ENCODE results near the gene PHF24. TPM values are rescaled to one million over a fixed set of nuclear protein-coding genes. Genes with fewer than 3 reads are reported as not detected.
"Not testable (repeated sequence)": the region's sequence is repeated elsewhere in the genome, so short reads cannot be mapped to it uniquely, and the experiment has no call there.

The PHF24 gene
- under 1 TPM in 3 of 4 donors, not detected in 1; 0.09 to 0.57 (median 0.44) TPM for total RNA-seq

GRCh38 chr9:34957492-34958410 lies at the start of gene PHF24:
Gene PHF24, plus strand, starts transcription at chr9:34958285. Its CDS starts 13,014 bp downstream, at chr9:34971299.
- H3K4me3 ChIP-seq = peak within 1 kb of the TSS; percentile 23 to 71 (median 46)
- H3K27ac ChIP-seq = no peak within 1 kb of the TSS
- no peaks in the 10 kb centered on the region for H3K36me3 ChIP-seq
- H3K27me3 ChIP-seq = peaks cover 0 to 75% (median 6%) of the 10 kb centered on the region in 4 donors
- WGBS, 2 donors = 6 to 9% methylated on average over 6 to 8 of the region's 116 CpGs
- TF ChIP-seq POLR2A (IDR thresholded peaks at IDR 0.05) (no peak), CTCF (IDR thresholded peaks at IDR 0.05) (peak in 1 of 6 experiments; percentile 33)
- DNase-seq = no peak
- H3K9me3 ChIP-seq = no peaks in the 10 kb centered on the region
- intact Hi-C loops (cut with DNase I) = no loop called here
- peaks cover 3 to 18% (median 12%) of the 10 kb centered on the region in 3 donors for H3K4me1 ChIP-seq

- H3K9me3 ChIP-seq = peaks cover 0 to 12% (median 0%) of the 10 kb centered on the region in 3 donors
- DNase-seq = no peak
- intact Hi-C loops (cut with DNase I) = no loop called here
- no peak overlapping the region for H3K4me3 ChIP-seq
- H3K27ac ChIP-seq = no peak overlapping the region
- H3K36me3 ChIP-seq = no peaks in the 10 kb centered on the region
- H3K4me1 ChIP-seq = no peaks in the 10 kb centered on the region
- TF ChIP-seq POLR2A (IDR thresholded peaks at IDR 0.05) (no peak), CTCF (IDR thresholded peaks at IDR 0.05) (no peak)
- WGBS, 2 donors = no CpG with 5 or more reads among the region's 4 CpGs
- H3K27me3 ChIP-seq = peaks cover 0 to 25% (median 0%) of the 10 kb centered on the region in 4 donors
These were observed 31.0 kb upstream of the PHF24 start for GRCh38 chr9:34927061-34927460.

- intact Hi-C loops (cut with DNase I) = no loop called here
- WGBS, 2 donors = 89% methylated on average over 1 of the region's 1 CpG
- peaks cover 0 to 25% (median 0%) of the 10 kb centered on the region in 4 donors for H3K27me3 ChIP-seq
- no peak overlapping the region for H3K27ac ChIP-seq
- no peak for TF ChIP-seq CTCF (IDR thresholded peaks at IDR 0.05)
- no peaks in the 10 kb centered on the region for H3K36me3 ChIP-seq
- no peak overlapping the region for H3K4me3 ChIP-seq
- DNase-seq = no peak
- no peaks in the 10 kb centered on the region for H3K4me1 ChIP-seq
- H3K9me3 ChIP-seq = peaks cover 0 to 12% (median 0%) of the 10 kb centered on the region in 3 donors
These were observed 29.2 kb upstream of the PHF24 start for GRCh38 chr9:34928921-34929320.

- peaks cover 0 to 8% (median 0%) of the 10 kb centered on the region in 3 donors for H3K9me3 ChIP-seq
- H3K4me3 ChIP-seq = no peak overlapping the region
- H3K36me3 ChIP-seq = no peaks in the 10 kb centered on the region
- intact Hi-C loops (cut with DNase I) = no loop called here
- DNase-seq = no peak
- peaks cover 0 to 29% (median 0%) of the 10 kb centered on the region in 4 donors for H3K27me3 ChIP-seq
- TF ChIP-seq CTCF (IDR thresholded peaks at IDR 0.05) (peak in 3 of 6 experiments; percentile 26 to 46 (median 32)), POLR2A (IDR thresholded peaks at IDR 0.05) (no peak)
- WGBS, 2 donors = 26 to 27% methylated on average over 7 of the region's 7 CpGs
- H3K27ac ChIP-seq = no peak overlapping the region
- no peaks in the 10 kb centered on the region for H3K4me1 ChIP-seq
These were observed 28.5 kb upstream of the PHF24 start for GRCh38 chr9:34929506-34930102.

GRCh38 chr9:34939989-34940388 lies 18.1 kb upstream of the PHF24 start:
- intact Hi-C loops (cut with DNase I); H3K9me3 ChIP-seq; H3K27ac ChIP-seq; DNase-seq; H3K27me3 ChIP-seq; H3K4me3 ChIP-seq; H3K36me3 ChIP-seq; H3K4me1 ChIP-seq: not testable (repeated sequence)

Measured in esophagus squamous epithelium (tissue), 5 donors.